H1 (cell line): ENCODE measurements around the gene NKTR. TPM values are rescaled to one million over a fixed set of nuclear protein-coding genes. Genes with fewer than 3 reads are reported as not detected.

Experiments
- CTCF ChIA-PET: fragments of 300-600 bp; sonication (Branson Sonifier 250); formaldehyde crosslinking; loops from one replicate; lab custom pipeline; 2021; ENCODE audit not compliant: partially characterized antibody; lab: Charles Lee
- POLR2A ChIA-PET: fragments of 300-600 bp; sonication (Branson Sonifier 250); formaldehyde crosslinking; loops from one replicate; lab custom pipeline; 2021; ENCODE audit warnings: inconsistent platforms; ENCODE audit not compliant: partially characterized antibody; lab: Charles Lee
- DNase-seq, 2 experiments: peaks; one replicate each; pipeline versions ENCODE4 v3.0.0 to v3.0.0-alpha.2; 2010 to 2022; ENCODE audit warnings: low spot score in 2 of 2, low read depth in 1 of 2, mixed read lengths in 1 of 2
- FAIRE-seq: peaks from 2 replicates; lab custom pipeline; 2011; peaks lifted over from hg19 to GRCh38; lab: Jason Lieb, UNC
- H2AFZ ChIP-seq: 2 replicates; pipeline ENCODE4 v1.8.1; 2012; ENCODE audit warnings: low read length, inconsistent platforms
- H2AK5ac ChIP-seq: 2 replicates; pipeline ENCODE4 v1.6.1; 2013; ENCODE audit warnings: low read depth, low read length
- H2BK120ac ChIP-seq: replicated peaks from 2 replicates; pipeline ENCODE3; 2013; ENCODE audit warnings: low read depth, low read length, inconsistent platforms
- H2BK12ac ChIP-seq: 2 replicates; pipeline ENCODE4 v1.6.1; 2013; ENCODE audit warnings: low read depth, low read length
- H2BK15ac ChIP-seq: 2 replicates; pipeline ENCODE4 v1.6.1; 2013; ENCODE audit warnings: low read length
- H2BK20ac ChIP-seq: 2 replicates; pipeline ENCODE4 v1.6.1; 2013; ENCODE audit warnings: low read length
- H2BK5ac ChIP-seq: 2 replicates; pipeline ENCODE4 v1.6.1; 2013; ENCODE audit warnings: low read depth, low read length
- H3K14ac ChIP-seq: 2 replicates; pipeline ENCODE4 v1.6.1; 2013; ENCODE audit warnings: inconsistent platforms; ENCODE audit not compliant: insufficient read length
- H3K18ac ChIP-seq: 2 replicates; pipeline ENCODE4 v1.6.1; 2013; ENCODE audit warnings: low read length; ENCODE audit errors: extremely low read depth
- H3K23ac ChIP-seq: 2 replicates; pipeline ENCODE4 v1.6.1; 2013; ENCODE audit warnings: inconsistent platforms; ENCODE audit not compliant: insufficient read length
- H3K23me2 ChIP-seq: 2 replicates; pipeline ENCODE4 v1.6.1; 2013; ENCODE audit warnings: low read depth, low read length
- H3K27ac ChIP-seq: 2 replicates; pipeline ENCODE4 v1.6.1; 2011; ENCODE audit warnings: low read depth, low read length, inconsistent platforms
- H3K27me3 ChIP-seq, 4 experiments: replicated peaks in 1 of 4; 1 replicate in 1 of 4; 2 replicates in 3 of 4; pipeline versions ENCODE4 v1.6.1 to v1.8.1; 2011 to 2013; ENCODE audit warnings: low read length in 3 of 4, mild to moderate bottlenecking in 3 of 4, inconsistent platforms in 2 of 4, mixed read lengths in 2 of 4, moderate library complexity in 1 of 4; ENCODE audit not compliant: control insufficient read depth in 3 of 4, insufficient read depth in 3 of 4; ENCODE audit errors: extremely low read depth in 1 of 4
- H3K36me3 ChIP-seq, 4 experiments: 2 replicates each; pipeline versions ENCODE4 v1.6.1 to v1.8.1; 2011 to 2013; ENCODE audit warnings: mild to moderate bottlenecking in 4 of 4, low read length in 3 of 4, moderate library complexity in 2 of 4, control low read depth in 1 of 4, inconsistent platforms in 1 of 4; ENCODE audit not compliant: insufficient read depth in 4 of 4, control insufficient read depth in 2 of 4
- H3K4ac ChIP-seq: replicated peaks from 2 replicates; pipeline ENCODE3; 2013; ENCODE audit warnings: low read length, low read depth, mixed read lengths, inconsistent platforms; ENCODE audit not compliant: insufficient read length
- H3K4me1 ChIP-seq, 4 experiments: replicated peaks in 1 of 4; 1 replicate in 1 of 4; 2 replicates in 3 of 4; pipeline versions ENCODE4 v1.6.1 to v1.8.1; 2011 to 2013; ENCODE audit warnings: low read length in 3 of 4, inconsistent platforms in 2 of 4, mixed read lengths in 1 of 4; ENCODE audit not compliant: insufficient read depth in 4 of 4, control insufficient read depth in 3 of 4
- H3K4me2 ChIP-seq, 2 experiments: 2 replicates each; pipeline versions ENCODE4 v1.6.1 to v1.8.1; 2011 to 2013; ENCODE audit warnings: low read depth in 2 of 2, low read length in 2 of 2, control low read depth in 1 of 2, inconsistent platforms in 1 of 2, mild to moderate bottlenecking in 1 of 2; ENCODE audit not compliant: insufficient read depth in 1 of 2
- H3K4me3 ChIP-seq, 4 experiments: fragments of 200-600, 300-600 bp in 1 of 4; sonication (generic), shearing (Covaris generic), sonication (Bioruptor Twin) in 1 of 4; 2 replicates each; pipeline versions ENCODE4 v1.5.1 to v1.8.1; 2011 to 2016; ENCODE audit warnings: low read length in 4 of 4, low read depth in 3 of 4, control low read depth in 2 of 4, inconsistent platforms in 2 of 4, mild to moderate bottlenecking in 2 of 4, mixed read lengths in 1 of 4, moderate library complexity in 1 of 4; ENCODE audit not compliant: insufficient read depth in 2 of 4; ENCODE audit errors: extremely low read depth in 1 of 4
- H3K56ac ChIP-seq: replicated peaks from 2 replicates; pipeline ENCODE3; 2013; ENCODE audit warnings: low read depth, mild to moderate bottlenecking, mixed read lengths, low read length, inconsistent platforms; ENCODE audit not compliant: insufficient read length
- H3K79me1 ChIP-seq: 2 replicates; pipeline ENCODE4 v1.6.1; 2013; ENCODE audit warnings: low read depth, low read length, control low read depth
- H3K79me2 ChIP-seq, 2 experiments: 2 replicates each; pipeline versions ENCODE4 v1.6.1 to v1.8.1; 2012 to 2013; ENCODE audit warnings: low read length in 2 of 2, mild to moderate bottlenecking in 2 of 2, inconsistent platforms in 1 of 2; ENCODE audit not compliant: insufficient read depth in 2 of 2, control insufficient read depth in 1 of 2
- H3K9ac ChIP-seq, 4 experiments: replicated peaks in 1 of 4; 1 replicate in 1 of 4; 2 replicates in 3 of 4; pipeline versions ENCODE4 v1.6.1 to v1.8.1; 2011 to 2013; ENCODE audit warnings: low read depth in 3 of 4, low read length in 3 of 4, control low read depth in 2 of 4, mild to moderate bottlenecking in 2 of 4, moderate library complexity in 2 of 4, inconsistent platforms in 1 of 4; ENCODE audit errors: extremely low read depth in 1 of 4
- H3K9me3 ChIP-seq, 2 experiments: 2 replicates each; pipeline versions ENCODE4 v1.6.1 to v1.8.1; 2012 to 2013; ENCODE audit warnings: mild to moderate bottlenecking in 2 of 2, moderate library complexity in 2 of 2, control low read depth in 1 of 2, inconsistent platforms in 1 of 2, low read depth in 1 of 2, low read length in 1 of 2, mixed read lengths in 1 of 2; ENCODE audit not compliant: insufficient read depth in 2 of 2
- H4K20me1 ChIP-seq, 2 experiments: replicated peaks in 1 of 2; 2 replicates each; pipeline versions ENCODE3 to v1.8.1; 2011 to 2013; ENCODE audit warnings: inconsistent platforms in 2 of 2, low read length in 2 of 2, mild to moderate bottlenecking in 1 of 2; ENCODE audit not compliant: insufficient read depth in 2 of 2, control insufficient read depth in 1 of 2
- H4K5ac ChIP-seq: 2 replicates; pipeline ENCODE4 v1.6.1; 2013; ENCODE audit warnings: low read length, low read depth, mixed read lengths, inconsistent platforms; ENCODE audit not compliant: insufficient read length
- H4K8ac ChIP-seq: 2 replicates; pipeline ENCODE4 v1.8.0; 2013; ENCODE audit warnings: mild to moderate bottlenecking, moderate library complexity, low read length, inconsistent platforms; ENCODE audit not compliant: insufficient read depth; ENCODE audit errors: extremely low read depth
- H4K91ac ChIP-seq: replicated peaks from 2 replicates; pipeline ENCODE3; 2013; ENCODE audit warnings: low read length, mixed read lengths, inconsistent platforms; ENCODE audit not compliant: insufficient read length
- CTCF ChIP-seq, 3 experiments: IDR thresholded peaks; 1 replicate in 2 of 3; 2 replicates in 1 of 3; pipeline versions ENCODE4 v1.5.1 to v1.6.1; 2011; ENCODE audit warnings: low read length in 3 of 3, mild to moderate bottlenecking in 3 of 3, inconsistent platforms in 2 of 3, low read depth in 1 of 3, moderate library complexity in 1 of 3; ENCODE audit not compliant: insufficient read depth in 1 of 3; ENCODE audit errors: control extremely low read depth in 1 of 3
- POLR2A ChIP-seq, 2 experiments: IDR thresholded peaks; 1 replicate in 1 of 2; 2 replicates in 1 of 2; pipeline ENCODE4 v1.6.1; 2011; ENCODE audit warnings: low read depth in 2 of 2, low read length in 2 of 2, mild to moderate bottlenecking in 2 of 2; ENCODE audit errors: control extremely low read depth in 1 of 2
- SP4 ChIP-seq: IDR thresholded peaks from 2 replicates; pipeline ENCODE4 v1.6.1; 2012; ENCODE audit warnings: low read length, inconsistent platforms
- TEAD4 ChIP-seq: IDR thresholded peaks from 2 replicates; pipeline ENCODE4 v1.6.1; 2012; ENCODE audit warnings: low read depth, low read length, inconsistent platforms, mixed read lengths
- WGBS, 2 experiments: shearing (Covaris generic) in 1 of 2; methylation state at CpG; one replicate each; pipeline versions ENCODE4 v1.1.6 to v1.1.7; 2013 to 2015; ENCODE audit warnings: low lambda C conversion rate in 2 of 2, mixed read lengths in 2 of 2, inconsistent platforms in 1 of 2, low coverage in 1 of 2, missing lambda C conversion rate in 1 of 2; ENCODE audit not compliant: insufficient replicate concordance in 2 of 2, insufficient coverage in 1 of 2, insufficient read length in 1 of 2; ENCODE audit errors: extremely low coverage in 1 of 2, missing lambda C conversion rate in 1 of 2; 5-methylcytosine and 5-hydroxymethylcytosine counted together
- polyA plus RNA-seq, 7 experiments: library from polyadenylated mRNA; depleted of rRNA in 3 of 7; stranded (reverse) in 5 of 7; unstranded in 2 of 7; fragments of >200 nt in 5 of 7; fragments of 200-250 nt in 2 of 7; gene quantifications; 1 replicate in 5 of 7; 2 replicates in 1 of 7; 4 replicates in 1 of 7; pipeline versions ENCODE4 v1.2.1 to v1.2.3, GENCODE V29; 2011 to 2013; ENCODE audit warnings: missing spikeins in 2 of 7, mixed read lengths in 2 of 7
- total RNA-seq: library from RNA; stranded (reverse); fragmentation: NEBNext Ultra II Directional; extraction: Animal tissue kit (Norgen Biotek cat#: 25700); gene quantifications from 2 replicates; pipeline ENCODE4 v1.2.1, GENCODE V29; 2021

Gene NKTR
- total and polyA plus RNA-seq, 2 of the 8 experiments (the other 6 are each of a cell fraction or from before 2014, with no cell fraction given) = 24.1 to 62.2 TPM

DNA sequence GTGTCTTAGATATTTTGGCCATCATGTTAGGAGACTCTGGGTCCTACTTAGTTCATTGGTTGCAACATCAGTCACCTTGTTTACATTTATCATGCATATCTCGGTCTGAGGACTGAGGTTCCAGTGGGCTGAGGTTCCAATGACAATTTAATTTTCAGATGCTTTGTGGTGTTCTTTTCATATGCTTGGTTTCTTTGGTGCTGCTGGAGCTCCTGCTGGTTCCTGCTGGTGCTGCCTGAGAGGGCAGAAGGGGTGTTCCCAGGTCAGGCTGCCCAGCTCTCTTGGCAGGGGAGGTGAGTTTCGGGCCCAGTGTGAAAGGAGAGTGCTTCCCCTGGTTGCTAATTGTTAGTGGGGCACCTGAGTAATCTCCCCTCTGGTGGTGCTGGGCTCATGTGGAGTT, 78.0 kb downstream of the NKTR start:
- no peaks in the 10 kb centered on the region for H4K20me1 ChIP-seq
- 82% methylated on average over 2 of the region's 2 CpGs; no CpG with 5 or more reads in 1 of the 2 experiments for WGBS, 2 experiments
- H2BK120ac ChIP-seq = no peak overlapping the region
- H3K79me1 ChIP-seq = no peaks in the 10 kb centered on the region
- no peak overlapping the region for H3K18ac ChIP-seq
- no peak overlapping the region for H3K4me3 ChIP-seq
- no peak overlapping the region for H3K56ac ChIP-seq
- H3K27me3 ChIP-seq = no peaks in the 10 kb centered on the region; a peak in 1 of 7 replicates
- FAIRE-seq (no peak), DNase-seq (no peak)
- H2BK5ac ChIP-seq = no peak overlapping the region
- no peak overlapping the region for H3K4ac ChIP-seq
- POLR2A ChIA-PET = interaction anchor here (0.6 kb wide), 2 partner anchors 9 to 26 kb away, joined by 3 read pairs; no protein-coding TSS in a partner anchor
- no peak overlapping the region; the same call in 1 of the 2 replicates for H4K8ac ChIP-seq
- TF ChIP-seq CTCF (IDR thresholded peaks at IDR 0.05; ENCODE audit: control extremely low read depth in 1 of 3, insufficient read depth in 1 of 3, low read depth in 1 of 3, low read length in 3 of 3) (no peak), POLR2A (IDR thresholded peaks at IDR 0.05; ENCODE audit: control extremely low read depth in 1 of 2, low read depth in 2 of 2, low read length in 2 of 2) (no peak), SP4 (no peak), TEAD4 (no peak)
- H3K79me2 ChIP-seq = no peaks in the 10 kb centered on the region
- H3K14ac ChIP-seq = no peak overlapping the region
- no peak overlapping the region for H4K5ac ChIP-seq
- no peak overlapping the region for H3K27ac ChIP-seq
- no peak overlapping the region for H3K4me2 ChIP-seq
- H2BK20ac ChIP-seq = no peak overlapping the region
- H3K23ac ChIP-seq = no peak overlapping the region
- H2BK15ac ChIP-seq = no peak overlapping the region
- H3K4me1 ChIP-seq = no peaks in the 10 kb centered on the region
- no peak overlapping the region for H2BK12ac ChIP-seq
- CTCF ChIA-PET = interaction anchor here (2.3 kb wide), 1 partner anchor 73 kb away, joined by 4 read pairs; no protein-coding TSS in a partner anchor
- H4K91ac ChIP-seq = no peak overlapping the region
- no peak overlapping the region for H2AFZ ChIP-seq
- H3K9me3 ChIP-seq = peaks cover 0 to 5% of the 10 kb centered on the region in 2 experiments; a peak in 2 of 4 replicates
- no peak overlapping the region for H2AK5ac ChIP-seq
- H3K9ac ChIP-seq = no peak overlapping the region
- H3K23me2 ChIP-seq = no peaks in the 10 kb centered on the region
- H3K36me3 ChIP-seq = no peaks in the 10 kb centered on the region
